ENCODE results near the gene ENG. TPM values are rescaled to one million over a fixed set of nuclear protein-coding genes. Genes with fewer than 3 reads are reported as not detected.

Gene ENG
- total RNA-seq, 3 donors from 2014 or later: 18.3 to 35.5 (median 34.8) TPM

- H3K9me3 ChIP-seq: no peaks in the 10 kb centered on the region
- no peak overlapping the region for H3K4me3 ChIP-seq
- H3K36me3 ChIP-seq (ENCODE audit: low read depth): no peaks in the 10 kb centered on the region
- peaks cover 18% of the 10 kb centered on the region for H3K4me1 ChIP-seq (ENCODE audit: low read depth)
- intact Hi-C loops (cut with DNase I, micrococcal nuclease): no loop called here
- no peak for DNase-seq
- TF ChIP-seq CTCF (IDR thresholded peaks at IDR 0.05): no peak
- ATAC-seq: peak; percentile 42
Observed at GRCh38 chr9:127796225-127796813, 58.1 kb downstream of the ENG start.

GRCh38 chr9:127794001-127794791 is 60.3 kb downstream of the ENG start:
- no peak for TF ChIP-seq CTCF (IDR thresholded peaks at IDR 0.05)
- Histone ChIP-seq H3K4me1 (ENCODE audit: low read depth) (peaks cover 18% of the 10 kb centered on the region), H3K9me3 (no peaks in the 10 kb centered on the region), H3K4me3 (no peak overlapping the region), H3K36me3 (ENCODE audit: low read depth) (peaks cover 7% of the 10 kb centered on the region)
- ATAC-seq (peak; percentile 35), DNase-seq (no peak)
- intact Hi-C loops (cut with DNase I, micrococcal nuclease): no loop called here

- Histone ChIP-seq H3K36me3 (ENCODE audit: low read depth) (peaks cover 17% of the 10 kb centered on the region), H3K9me3 (no peaks in the 10 kb centered on the region), H3K4me1 (ENCODE audit: low read depth) (peaks cover 24% of the 10 kb centered on the region), H3K4me3 (no peak overlapping the region)
- TF ChIP-seq CTCF (IDR thresholded peaks at IDR 0.05): no peak
- intact Hi-C loops (cut with DNase I, micrococcal nuclease): no loop called here
- no peak for DNase-seq
- no peak for ATAC-seq
Observed at GRCh38 chr9:127793093-127793708, 61.3 kb downstream of the ENG start.

- H3K36me3 ChIP-seq (ENCODE audit: low read depth): peaks cover 23% of the 10 kb centered on the region
- no peak overlapping the region for H3K4me3 ChIP-seq
- H3K9me3 ChIP-seq: no peaks in the 10 kb centered on the region
- TF ChIP-seq CTCF (IDR thresholded peaks at IDR 0.05): no peak
- peaks cover 27% of the 10 kb centered on the region for H3K4me1 ChIP-seq (ENCODE audit: low read depth)
- intact Hi-C loops (cut with DNase I, micrococcal nuclease): no loop called here
- DNase-seq: no peak
- no peak for ATAC-seq
Observed at GRCh38 chr9:127792417-127793031, 61.9 kb downstream of the ENG start.

- H3K36me3 ChIP-seq (ENCODE audit: low read depth): peaks cover 27% of the 10 kb centered on the region
- ATAC-seq (no peak), DNase-seq (no peak)
- no peak overlapping the region for H3K4me3 ChIP-seq
- H3K9me3 ChIP-seq: no peaks in the 10 kb centered on the region
- intact Hi-C loops (cut with DNase I, micrococcal nuclease): no loop called here
- peaks cover 22% of the 10 kb centered on the region for H3K4me1 ChIP-seq (ENCODE audit: low read depth)
- no peak for TF ChIP-seq CTCF (IDR thresholded peaks at IDR 0.05)
Observed at GRCh38 chr9:127791085-127791484, 63.4 kb downstream of the ENG start.

Measured in mucosa of descending colon (tissue), 3 donors.